GM18520 (cell line): ENCODE data around the gene GPR143.
"Not testable (repeated sequence)": the region's sequence is repeated elsewhere in the genome, so short reads cannot be mapped to it uniquely, and the experiment has no call there.

Experiments
- ATAC-seq: cut with Tn5 transposase; IDR thresholded peaks from one replicate; pipeline ENCODE4 v1.9.1; 2021; ENCODE audit not compliant: unreplicated experiment

GPR143 gene

DNA sequence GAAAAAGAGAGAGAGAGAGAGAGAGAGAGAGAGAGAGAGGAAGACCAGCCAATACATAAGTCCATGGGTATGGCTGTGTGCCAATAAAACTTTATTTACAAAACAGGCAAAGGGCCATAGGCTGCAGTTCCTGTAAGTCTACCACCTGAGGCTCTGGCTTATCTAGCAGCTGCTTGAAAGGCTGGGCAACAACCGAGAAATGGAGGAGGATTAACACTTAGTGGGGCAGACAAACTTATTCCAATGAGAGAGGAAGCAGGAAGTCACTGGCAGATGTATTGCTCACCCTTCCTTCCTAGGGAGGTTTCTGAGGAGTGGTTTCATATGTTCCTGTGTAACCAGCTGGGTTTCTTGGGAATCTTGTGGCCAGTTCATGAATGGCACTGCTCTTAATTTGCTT, 4.7 kb upstream of the GPR143 start:
- no peak for ATAC-seq

DNA sequence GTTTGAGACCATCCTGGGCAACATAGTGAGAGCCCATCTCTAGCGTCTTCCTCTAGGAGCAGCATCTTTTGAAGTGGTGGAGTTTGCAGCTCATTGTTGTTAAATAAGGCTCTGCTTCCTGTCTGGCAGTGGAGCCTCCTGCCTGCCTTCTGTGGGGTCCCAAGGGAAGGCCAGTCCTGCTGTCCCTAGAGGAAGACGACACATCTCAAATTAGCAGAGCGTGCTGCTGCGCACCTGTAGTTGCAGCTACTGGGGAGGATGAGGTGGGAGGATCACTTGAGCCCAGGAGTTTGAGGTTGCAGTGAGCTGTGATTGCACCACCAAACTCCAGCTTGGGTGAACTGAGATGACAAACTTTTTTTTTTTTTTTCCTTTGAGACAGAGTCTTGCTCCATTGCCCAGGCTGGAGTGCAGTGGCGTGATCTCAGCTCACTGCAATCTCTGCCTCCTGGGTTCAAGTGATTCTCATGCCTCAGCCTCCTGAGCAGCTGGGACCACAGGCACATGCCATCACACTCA, 2.7 kb upstream of the GPR143 start:
- not testable (repeated sequence) for ATAC-seq

DNA sequence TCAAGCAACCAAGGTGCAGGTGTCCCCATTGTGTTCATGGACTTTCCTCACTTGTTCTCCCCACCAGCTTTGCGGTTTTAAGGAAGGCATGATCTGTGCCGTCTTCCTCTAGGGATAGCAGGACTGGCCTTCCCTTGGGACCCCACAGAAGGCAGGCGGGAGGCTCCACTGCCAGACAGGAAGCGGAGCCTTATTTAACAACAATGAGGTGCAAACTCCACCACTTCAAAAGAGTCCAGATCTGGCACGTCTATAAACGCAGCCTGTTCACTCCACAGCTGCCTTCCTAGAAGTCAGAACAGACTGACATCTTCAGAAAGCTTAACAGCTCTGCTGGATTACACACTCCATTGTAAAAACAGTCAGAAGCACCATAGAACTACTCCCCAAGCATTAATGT, 1.7 kb upstream of the GPR143 start:
- no peak for ATAC-seq

DNA sequence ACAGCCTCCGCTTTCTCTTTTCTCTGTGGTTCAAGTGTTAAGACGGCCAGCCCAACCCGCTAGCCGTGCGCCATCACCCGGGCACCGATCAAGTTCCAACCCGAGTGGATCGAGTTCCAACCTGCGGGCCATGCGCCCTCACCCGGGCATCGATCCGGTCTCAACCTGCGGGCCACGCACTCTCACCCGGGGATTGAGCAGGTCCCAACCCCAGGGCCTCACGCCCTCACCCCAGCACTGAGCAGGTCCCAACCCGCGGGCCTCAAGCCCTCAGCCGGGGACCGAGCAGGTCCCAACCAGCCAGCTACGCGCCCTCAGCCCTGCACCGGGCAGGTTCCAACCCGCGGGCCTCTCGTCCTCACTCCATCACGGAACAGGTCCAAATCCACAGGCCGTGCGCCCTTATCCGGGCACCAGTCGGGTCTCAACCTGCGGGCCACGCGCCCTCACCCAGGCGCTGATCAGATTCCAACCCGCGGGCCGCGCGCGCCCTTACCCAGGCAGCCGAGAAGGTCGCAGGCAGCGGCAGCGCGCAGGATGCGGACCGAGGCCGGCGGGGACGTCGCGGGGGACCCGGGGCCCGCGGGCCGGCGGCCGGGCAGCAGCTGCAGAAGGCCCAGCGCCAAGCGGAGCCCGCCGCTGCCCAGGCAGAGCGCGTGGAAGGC, 443 bp downstream of the GPR143 start:
- no peak for ATAC-seq

DNA sequence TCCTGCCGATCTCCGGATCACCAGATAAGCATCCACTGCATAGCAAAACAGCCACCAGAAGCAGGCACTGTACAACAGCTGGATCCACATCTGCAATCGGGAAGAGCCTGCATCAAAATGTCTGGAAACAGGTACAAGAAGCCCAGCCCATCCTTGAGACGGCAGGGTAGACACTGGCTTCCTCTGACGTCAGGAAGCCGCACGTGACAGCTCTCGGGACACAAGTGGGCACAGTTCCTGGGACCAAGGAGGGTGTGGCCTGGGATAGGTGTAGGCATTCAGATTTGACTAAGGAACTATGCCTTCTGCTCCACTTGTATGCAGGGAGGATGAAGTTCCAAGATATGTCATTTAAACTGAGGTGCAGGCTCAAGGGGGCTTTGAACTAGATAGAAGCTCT, 6.3 kb downstream of the GPR143 start:
- no peak for ATAC-seq

DNA sequence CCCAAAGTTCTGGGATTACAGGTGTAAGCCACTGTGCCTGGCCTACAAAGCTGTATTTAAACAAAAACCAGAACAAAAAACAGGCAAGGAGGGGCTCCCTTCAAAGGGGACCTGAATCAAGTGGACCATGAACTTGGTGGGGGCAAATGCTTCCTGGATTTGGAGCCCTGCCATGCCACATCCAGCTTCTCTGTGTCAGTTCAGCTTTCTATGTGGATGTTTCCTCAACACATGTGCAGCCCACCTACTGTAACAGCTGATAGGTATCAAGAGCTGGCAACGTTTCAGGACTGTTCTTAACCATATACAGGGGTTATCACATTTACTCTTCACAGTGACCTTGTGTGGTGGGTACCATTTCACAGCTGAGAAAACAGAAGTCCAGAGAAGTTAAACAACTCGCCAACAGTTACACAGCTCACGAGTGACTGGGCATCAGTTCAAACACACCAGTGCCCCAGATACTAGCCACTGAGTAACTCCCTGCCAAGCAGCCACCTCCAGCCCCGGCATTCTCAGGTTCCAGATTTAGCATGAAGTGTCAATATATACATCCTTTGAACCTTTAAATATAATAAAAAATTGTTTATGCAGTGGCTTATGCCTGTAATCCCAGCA, 7.5 kb downstream of the GPR143 start:
- no peak for ATAC-seq

DNA sequence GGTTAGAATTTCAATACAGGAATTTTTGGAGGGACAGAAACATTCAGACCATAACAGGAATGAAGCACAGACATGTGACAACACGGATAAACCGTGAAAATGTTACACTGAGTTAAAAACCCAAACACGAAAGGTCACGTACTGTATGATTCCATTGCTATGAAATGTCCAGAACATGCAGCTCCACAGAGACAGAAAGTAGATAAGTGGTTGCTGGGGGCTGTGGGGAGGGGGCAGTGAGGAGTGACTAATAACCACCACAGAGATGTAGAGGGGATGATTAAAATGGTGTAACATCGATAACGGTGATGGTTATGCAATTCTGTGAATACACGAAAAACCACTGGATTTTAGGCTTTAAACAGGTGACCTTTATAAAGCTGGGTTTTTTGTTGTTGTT, 8.3 kb downstream of the GPR143 start:
- no peak for ATAC-seq

DNA sequence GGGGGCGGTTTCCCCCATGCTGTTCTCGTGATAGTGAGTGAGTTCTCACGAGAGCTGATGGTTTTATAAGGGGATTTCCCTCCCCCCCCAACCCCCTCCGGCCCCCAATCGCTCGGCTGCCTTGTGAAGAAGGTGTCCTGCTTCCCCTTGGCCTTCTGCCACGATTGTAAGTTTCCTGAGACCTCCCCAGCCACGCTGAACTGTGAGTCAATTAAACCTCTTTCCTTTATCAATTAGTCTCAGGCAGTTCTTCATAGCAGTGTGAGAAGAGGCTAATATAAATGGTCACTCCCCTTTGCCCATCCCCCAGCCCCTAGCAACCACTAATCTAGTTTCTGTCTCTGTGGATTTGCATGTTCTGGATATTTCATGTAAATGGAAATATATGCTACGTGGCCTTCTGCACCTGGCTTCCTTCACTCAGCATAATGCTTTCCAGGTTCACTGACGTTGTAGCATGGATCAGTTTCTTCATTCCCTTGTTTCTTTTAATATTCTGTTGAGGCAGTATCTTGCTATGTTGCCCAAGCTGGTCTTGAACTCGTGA, 16.4 kb downstream of the GPR143 start:
- no peak for ATAC-seq

DNA sequence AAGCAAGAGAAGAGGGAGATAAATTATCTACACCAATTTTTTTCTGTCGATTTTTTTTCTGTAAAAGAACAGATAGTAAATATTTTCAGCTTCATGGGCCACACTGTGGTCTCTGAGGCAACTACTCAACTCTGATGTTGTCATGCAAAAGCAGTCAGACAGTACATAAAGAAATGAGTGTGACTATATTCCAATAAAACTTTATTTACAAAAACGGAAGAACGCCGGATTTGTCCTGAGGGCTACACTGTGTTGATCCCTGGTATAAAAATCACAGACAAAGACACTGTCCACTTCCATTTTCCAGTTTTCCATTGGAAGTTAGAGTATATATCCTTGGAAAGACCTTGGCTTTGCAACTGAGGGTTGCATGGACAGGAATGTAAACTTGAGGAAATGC, 18.0 kb downstream of the GPR143 start:
- ATAC-seq, result no peak

DNA sequence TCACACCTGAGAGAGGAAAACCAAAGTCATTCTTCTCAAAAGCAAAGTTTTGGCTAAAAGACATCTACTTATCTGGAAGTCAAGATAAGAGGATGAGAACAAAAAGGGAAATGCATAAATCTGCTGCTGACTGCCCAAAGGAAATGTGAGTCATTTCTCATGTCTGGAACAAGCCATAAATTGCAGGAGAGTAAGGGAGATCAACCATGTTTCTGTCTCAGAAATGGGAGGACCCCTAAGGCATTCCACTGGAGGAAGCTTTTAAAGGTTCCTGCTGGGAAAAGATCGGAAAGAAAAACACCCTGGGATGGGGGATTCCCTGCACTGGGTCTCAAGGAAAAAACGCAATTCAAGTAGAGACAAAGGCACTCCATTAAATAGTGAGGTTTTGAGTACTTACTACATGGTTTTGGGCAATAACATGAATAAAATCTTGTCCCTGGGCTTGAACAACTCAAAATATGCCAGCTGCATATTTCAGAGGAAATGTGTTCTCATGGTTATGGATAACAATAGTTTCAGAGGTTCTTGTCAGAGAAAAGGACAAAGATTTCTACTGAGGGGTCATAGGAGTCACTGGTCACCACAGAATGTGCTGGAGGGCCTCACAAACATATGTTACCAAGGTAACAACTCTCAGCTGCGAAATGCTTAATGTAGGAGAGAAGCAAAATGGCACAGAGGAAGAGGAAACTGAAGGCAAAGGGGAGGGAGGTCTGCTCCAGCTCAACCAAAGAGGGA, 19.3 kb downstream of the GPR143 start:
- no peak for ATAC-seq

DNA sequence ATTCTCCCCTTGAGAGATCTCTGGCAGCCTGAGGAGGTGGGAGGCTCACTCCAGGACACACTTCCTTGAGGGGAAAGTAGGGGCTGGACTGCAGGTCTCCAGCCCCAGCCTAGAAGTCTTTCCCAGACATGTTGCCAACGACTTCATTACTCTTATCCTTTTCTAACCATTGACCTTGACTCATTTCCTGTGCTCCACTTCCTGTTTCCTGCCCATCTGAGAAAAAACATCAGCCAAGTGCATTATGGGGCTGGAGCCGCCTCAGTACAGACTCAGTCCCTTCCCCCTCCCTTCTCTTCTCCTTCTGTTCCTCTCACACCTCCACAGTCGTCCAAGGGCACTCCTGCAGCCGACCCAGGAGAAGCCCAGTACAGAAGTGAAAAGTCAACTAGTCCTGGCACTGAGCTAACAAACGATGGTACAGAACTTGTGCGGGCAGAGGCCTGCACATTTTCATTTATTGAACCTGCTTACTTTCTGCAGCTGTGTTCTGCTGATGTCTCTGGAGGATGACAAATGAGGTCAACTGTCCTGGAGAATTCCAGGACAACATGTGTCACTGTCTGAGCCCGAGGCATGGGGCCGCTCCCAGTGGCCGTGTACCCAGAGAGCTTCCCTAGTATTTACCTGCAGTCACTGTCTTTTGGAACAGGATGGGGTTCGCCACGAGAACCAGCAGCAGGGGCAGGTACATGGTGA, 20.1 kb downstream of the GPR143 start:
- no peak for ATAC-seq

DNA sequence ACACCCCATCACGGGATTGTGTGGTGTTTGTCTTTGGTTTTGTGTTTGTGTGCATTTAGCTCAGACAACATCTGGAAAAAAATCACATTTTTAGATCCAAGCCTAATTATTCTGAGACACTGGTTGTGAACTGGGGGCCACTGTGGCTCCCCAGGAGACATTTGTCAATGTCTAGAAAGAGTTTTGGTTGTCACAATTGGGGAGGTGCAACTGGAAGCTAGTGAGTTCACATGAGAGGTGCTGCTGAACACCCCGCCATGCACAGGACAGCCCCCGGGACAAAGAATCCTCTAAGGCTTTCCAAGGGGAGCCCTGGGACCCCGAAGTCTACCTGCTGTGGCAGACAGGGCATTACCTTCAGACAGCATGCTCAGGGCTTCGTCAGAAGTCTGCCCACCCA, 26.5 kb downstream of the GPR143 start:
- no peak for ATAC-seq

DNA sequence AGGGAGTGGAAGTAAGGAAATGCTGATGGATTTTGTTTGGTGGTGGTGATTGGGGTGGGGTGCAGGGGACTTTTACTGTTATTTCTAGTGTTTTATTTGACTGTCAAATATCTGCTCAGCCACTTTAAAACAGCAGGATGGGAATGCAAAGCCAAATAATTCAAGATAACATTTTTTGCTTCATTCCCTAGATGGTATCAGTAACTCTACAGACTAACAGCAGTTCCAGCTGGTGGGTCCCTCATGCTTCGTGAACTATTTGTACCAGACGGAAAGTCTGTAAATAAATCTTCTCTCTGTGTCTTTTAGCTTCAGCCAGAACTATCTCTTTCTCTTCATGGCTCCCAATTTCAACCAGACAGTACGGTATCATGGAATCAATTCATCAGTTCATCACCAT, 27.5 kb downstream of the GPR143 start:
- no peak for ATAC-seq

DNA sequence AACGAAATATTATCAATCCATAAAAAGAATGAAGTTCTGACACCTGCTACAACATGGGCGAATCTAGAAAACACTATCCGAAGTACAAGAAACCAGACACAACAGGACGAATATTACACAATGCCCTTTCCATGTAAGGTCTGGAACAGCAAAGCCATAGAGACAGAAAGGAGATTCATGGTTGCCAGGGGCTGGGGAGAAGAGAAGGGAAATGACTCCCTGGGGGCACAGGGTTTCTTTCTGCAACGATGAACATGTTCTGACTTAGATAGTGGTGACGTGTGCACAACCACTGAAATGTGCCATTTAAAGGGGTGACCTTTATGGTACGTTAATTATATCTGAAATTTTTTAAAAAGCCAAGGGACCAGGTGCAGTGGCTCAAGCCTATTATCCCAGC, 28.3 kb downstream of the GPR143 start:
- ATAC-seq, result no peak

DNA sequence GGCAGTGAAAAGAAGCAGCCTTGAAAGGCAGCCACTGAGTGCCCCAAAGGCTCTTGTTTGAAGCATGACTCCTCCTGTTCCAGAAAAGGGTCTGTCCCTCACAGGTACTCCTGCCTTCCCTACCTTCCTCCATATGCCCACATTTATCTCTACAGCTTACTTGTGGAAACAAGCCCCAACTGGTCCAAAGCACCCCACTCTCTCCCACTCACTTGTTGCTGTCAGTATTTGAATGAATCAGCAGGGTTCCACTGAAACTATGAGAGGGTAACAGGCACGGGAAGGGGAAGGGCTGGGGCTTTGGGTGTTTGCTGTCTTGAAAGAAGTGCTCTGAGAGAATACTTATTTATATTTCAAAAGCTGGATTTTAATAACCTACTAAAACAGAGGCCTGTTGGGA, 34.9 kb downstream of the GPR143 start:
- ATAC-seq, result no peak

DNA sequence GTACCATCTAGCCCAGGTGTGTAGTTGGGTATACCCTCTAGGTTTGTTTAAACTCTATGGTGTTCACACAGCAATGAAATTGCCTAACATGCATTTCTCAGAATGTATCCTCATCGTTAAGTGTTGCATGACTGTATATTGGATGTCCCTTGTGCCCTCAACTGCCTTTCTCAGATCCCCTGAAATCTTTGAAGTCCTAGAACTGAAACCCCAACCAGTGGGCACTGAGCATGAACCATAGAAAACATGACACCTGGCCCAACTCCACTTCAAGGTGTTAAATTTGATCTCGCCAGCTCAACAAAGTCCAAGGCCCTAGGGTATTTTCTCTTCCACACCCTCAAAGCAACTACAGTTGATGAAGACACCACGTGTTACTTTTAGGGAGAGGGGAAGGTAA, 35.6 kb downstream of the GPR143 start:
- ATAC-seq, result no peak

DNA sequence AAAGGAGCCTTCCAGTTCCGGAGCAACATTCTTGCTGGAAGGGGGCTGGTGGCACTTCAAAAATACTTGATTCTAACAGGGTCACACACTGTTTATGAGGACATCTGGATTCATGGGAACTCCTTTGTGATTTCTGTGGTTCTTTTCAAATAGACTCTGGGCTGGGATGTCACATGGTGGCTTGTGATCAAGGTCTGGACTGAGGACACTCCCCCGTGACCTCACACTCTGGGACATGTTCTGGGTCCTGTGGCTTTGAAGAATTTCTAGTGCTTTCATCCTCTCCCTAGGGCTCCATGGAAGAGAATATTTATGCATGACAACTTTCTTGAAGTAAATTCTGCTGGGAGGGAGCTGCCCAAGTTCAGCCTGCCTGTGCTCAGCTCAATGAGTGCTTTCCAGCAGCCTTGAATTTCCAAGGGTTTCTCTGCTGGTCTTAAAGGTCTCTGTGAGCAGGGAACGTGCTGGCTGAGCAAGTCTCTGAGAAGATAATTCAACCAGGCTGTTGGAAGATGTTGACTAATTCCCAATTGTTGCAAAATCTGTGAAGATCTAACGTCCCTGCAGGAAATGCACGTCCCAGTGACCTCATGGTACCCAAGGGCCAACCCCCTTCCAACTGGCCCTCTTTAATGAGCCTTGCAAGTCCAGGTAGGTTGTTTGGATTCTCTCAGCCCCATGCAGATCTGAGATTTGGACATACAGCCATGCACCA, 36.3 kb downstream of the GPR143 start:
- no peak for ATAC-seq

DNA sequence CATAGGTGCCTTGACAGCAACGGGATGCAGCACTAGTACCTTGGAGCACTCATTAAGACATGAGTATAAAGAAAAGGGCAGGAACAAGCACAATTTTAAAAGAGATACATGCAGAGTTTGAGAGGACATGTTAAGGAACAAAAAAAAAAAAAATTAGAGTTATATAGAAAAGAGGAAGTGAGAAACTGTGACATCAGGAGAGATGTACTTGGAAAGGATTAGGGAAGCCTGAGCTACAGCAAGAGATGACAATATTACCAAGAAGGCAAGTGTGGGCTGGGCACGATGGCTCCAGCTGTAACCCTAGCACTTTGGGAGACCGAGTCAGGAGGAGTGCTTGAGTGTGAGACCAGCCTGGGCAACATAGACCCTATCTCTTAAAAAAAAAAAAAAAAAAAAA, 37.4 kb downstream of the GPR143 start:
- ATAC-seq, result no peak

DNA sequence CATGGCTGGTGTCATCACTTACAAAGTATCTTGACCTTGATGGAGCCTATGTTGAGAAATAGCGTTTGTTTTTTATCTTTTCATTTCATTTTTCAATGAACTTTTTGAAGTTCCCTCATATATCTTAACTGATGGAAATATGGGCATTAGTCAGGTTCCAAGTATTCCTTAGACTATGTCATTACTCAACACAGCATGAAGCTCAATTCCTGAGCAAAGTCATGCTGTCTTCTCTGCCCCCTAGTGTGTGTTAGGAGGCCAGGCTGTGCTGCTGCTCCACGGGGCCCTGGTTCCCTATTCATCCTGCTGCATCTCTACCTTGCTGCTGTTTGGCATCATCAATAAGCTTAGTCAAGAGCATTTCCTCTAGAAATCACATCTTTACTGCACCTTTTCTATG, 40.9 kb downstream of the GPR143 start:
- ATAC-seq, result no peak

DNA sequence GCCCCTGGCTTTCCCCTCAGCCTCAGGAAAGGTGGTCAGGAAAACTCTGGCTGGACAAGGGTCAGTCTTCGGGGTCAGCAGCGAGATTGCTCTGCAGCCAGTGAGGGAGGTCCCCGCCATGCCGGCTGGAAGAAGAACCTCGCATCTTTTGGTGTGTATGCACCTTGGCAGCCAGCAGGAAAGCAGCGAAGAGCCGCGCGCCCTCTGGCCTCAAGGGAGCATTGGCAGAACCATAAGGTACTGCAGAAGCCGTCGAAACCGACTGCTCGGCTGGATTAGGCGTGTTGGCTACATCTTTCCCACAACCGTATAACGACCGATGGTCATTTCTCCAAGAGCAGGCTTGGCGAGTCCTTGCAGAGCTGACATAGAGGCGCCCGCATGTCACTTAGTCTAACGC, 48.3 kb downstream of the GPR143 start:
- no peak for ATAC-seq

DNA sequence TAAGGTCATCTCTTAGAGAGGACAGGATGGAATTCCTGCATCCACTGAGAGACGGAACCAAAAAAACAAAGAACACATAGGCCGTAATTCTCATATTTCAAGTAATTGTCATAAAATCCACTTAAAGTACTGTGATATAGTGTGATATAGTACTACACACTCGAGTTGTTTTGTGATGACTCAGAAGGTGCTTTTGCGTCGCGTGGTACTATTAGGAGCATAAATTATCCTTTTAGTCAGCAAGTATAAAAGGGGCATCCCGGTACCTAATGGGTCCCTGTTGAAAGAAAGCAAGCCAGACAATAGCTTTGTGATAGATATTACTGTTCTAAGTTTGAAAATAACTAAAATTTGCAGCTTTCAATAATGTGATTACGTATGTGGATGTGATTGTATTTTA, 55.3 kb downstream of the GPR143 start:
- ATAC-seq, result no peak
